ENCODE results near the gene KIRREL3. TPM values are rescaled to one million over a fixed set of nuclear protein-coding genes. Genes with fewer than 3 reads are reported as not detected.

The KIRREL3 gene
- total and polyA plus RNA-seq, 2 donors (not counting 3 experiments of a cell fraction or from before 2014, with no cell fraction given) = not detected

DNA sequence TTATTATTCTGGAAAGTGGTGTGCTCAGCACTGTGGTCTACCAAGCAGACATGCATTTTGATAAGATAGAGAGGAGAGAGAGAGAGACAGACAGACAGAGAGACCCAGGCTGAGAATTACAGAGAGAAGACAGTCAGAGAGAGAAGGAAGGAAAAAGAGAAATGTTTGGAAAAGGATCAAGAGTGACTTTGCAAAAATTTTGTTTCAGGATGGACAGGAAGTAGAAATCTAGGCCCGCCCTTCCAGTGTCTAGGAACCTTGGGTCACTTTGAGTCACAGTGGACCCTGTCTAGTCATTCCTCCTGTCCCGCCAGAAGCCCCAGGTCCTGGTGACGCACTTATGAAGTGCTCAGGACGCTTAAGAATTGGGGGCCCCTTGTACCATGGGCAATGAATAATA, 478.4 kb downstream of the KIRREL3 start:
- dilution Hi-C loops (cut with MboI; ENCODE audit: extremely low pct_ligation_motif_present, low sequenced_read_pairs) (no loop called here), intact Hi-C loops (cut with micrococcal nuclease) (no loop called here)
- H4K20me1 ChIP-seq (replicated peaks; ENCODE audit: control insufficient read depth, extremely low read depth, insufficient read depth, low read length) = no peaks in the 10 kb centered on the region
- H3K27ac ChIP-seq (ENCODE audit: insufficient read depth, low read depth, low read length) = no peak overlapping the region
- no TSS peak for BruUV-seq (replicated peaks)
- no peak overlapping the region for H2AFZ ChIP-seq (ENCODE audit: low read depth, low read length)
- DNase-seq (ENCODE audit: low read depth, low spot score) (no peak), FAIRE-seq (no peak)
- no peaks in the 10 kb centered on the region for H3K9me1 ChIP-seq (replicated peaks; ENCODE audit: control insufficient read depth, extremely low read depth, insufficient read depth, low read length)
- no peaks in the 10 kb centered on the region for H3K27me3 ChIP-seq (ENCODE audit: control insufficient read depth in 2 of 2, insufficient read depth in 2 of 2, low read length in 2 of 2)
- no peaks in the 10 kb centered on the region for H3K79me2 ChIP-seq (ENCODE audit: control insufficient read depth, insufficient read depth, low read length)
- H3K4me1 ChIP-seq (ENCODE audit: control insufficient read depth, extremely low read depth, insufficient read depth, low read length) = no peaks in the 10 kb centered on the region
- no peak for TF ChIP-seq EZH2 (IDR thresholded peaks at IDR 0.05; ENCODE audit: borderline replicate concordance, low read depth, low read length, severe bottlenecking)
- TF ChIP-seq FOS (IDR thresholded peaks at IDR 0.05; ENCODE audit: borderline replicate concordance, insufficient read depth, low read length) = no peak
- no peak for TF ChIP-seq POLR2AphosphoS5 (IDR thresholded peaks at IDR 0.05; ENCODE audit: insufficient read depth, low read depth, low read length)
- TF ChIP-seq POLR2A (IDR thresholded peaks at IDR 0.05; ENCODE audit: low read depth, low read length) = no peak
- TF ChIP-seq MYC (IDR thresholded peaks at IDR 0.05; ENCODE audit: low read depth, low read length) = no peak
- no peaks in the 10 kb centered on the region for H3K36me3 ChIP-seq (ENCODE audit: control insufficient read depth in 2 of 2, extremely low read depth in 1 of 2, insufficient read depth in 2 of 2, low read length in 2 of 2)
- no peak overlapping the region for H3K4me2 ChIP-seq (ENCODE audit: insufficient read depth, low read length)
- ChIA-PET POLR2A (no interaction called here), CTCF (no interaction called here)
- H3K4me3 ChIP-seq (replicated peaks in 1 of 3; ENCODE audit: insufficient read depth in 1 of 3, low read depth in 1 of 3, low read length in 3 of 3) = no peak overlapping the region
- no peaks in the 10 kb centered on the region for H3K9me3 ChIP-seq (replicated peaks; ENCODE audit: control insufficient read depth, insufficient read depth, low read length)
- H3K9ac ChIP-seq (replicated peaks; ENCODE audit: extremely low read depth, insufficient read depth, low read length) = no peak overlapping the region

DNA sequence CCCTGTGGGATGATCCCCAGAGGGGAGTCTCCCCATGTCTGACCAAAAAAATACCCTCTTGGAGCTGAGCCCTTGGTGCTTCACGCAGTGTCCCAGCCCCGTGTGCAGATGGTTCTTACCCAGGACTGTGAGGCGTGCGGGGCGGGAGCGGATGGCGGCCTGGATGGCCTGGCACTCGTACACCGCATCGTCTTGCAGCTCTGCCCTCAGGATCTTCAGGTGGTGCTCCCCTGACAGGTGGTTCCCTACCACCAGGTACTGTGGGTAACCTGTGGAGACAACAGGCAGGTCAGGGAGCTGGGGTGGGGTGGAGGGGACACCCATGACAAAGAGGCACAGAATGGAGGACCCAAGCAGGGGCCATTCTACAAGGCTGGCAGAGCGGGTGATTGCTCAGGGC, 479.4 kb downstream of the KIRREL3 start:
- H3K27ac ChIP-seq (ENCODE audit: insufficient read depth, low read depth, low read length) = no peak overlapping the region
- dilution Hi-C loops (cut with MboI; ENCODE audit: extremely low pct_ligation_motif_present, low sequenced_read_pairs) (no loop called here), intact Hi-C loops (cut with micrococcal nuclease) (no loop called here)
- no peak overlapping the region for H3K4me2 ChIP-seq (ENCODE audit: insufficient read depth, low read length)
- no peaks in the 10 kb centered on the region for H3K36me3 ChIP-seq (ENCODE audit: control insufficient read depth in 2 of 2, extremely low read depth in 1 of 2, insufficient read depth in 2 of 2, low read length in 2 of 2)
- FAIRE-seq (no peak), DNase-seq (ENCODE audit: low read depth, low spot score) (no peak)
- H3K79me2 ChIP-seq (ENCODE audit: control insufficient read depth, insufficient read depth, low read length) = no peaks in the 10 kb centered on the region
- no peak overlapping the region for H3K4me3 ChIP-seq (replicated peaks in 1 of 3; ENCODE audit: insufficient read depth in 1 of 3, low read depth in 1 of 3, low read length in 3 of 3)
- H3K27me3 ChIP-seq (ENCODE audit: control insufficient read depth in 2 of 2, insufficient read depth in 2 of 2, low read length in 2 of 2) = no peaks in the 10 kb centered on the region
- H3K9ac ChIP-seq (replicated peaks; ENCODE audit: extremely low read depth, insufficient read depth, low read length) = no peak overlapping the region
- no TSS peak for BruUV-seq (replicated peaks)
- POLR2A ChIA-PET = no interaction called here
- H3K9me1 ChIP-seq (replicated peaks; ENCODE audit: control insufficient read depth, extremely low read depth, insufficient read depth, low read length) = no peaks in the 10 kb centered on the region
- no peaks in the 10 kb centered on the region for H4K20me1 ChIP-seq (replicated peaks; ENCODE audit: control insufficient read depth, extremely low read depth, insufficient read depth, low read length)
- no peaks in the 10 kb centered on the region for H3K4me1 ChIP-seq (ENCODE audit: control insufficient read depth, extremely low read depth, insufficient read depth, low read length)
- TF ChIP-seq GATA2 (IDR thresholded peaks at IDR 0.05; ENCODE audit: insufficient read depth, insufficient read length, low read depth, low read length) (no peak), FOS (IDR thresholded peaks at IDR 0.05; ENCODE audit: borderline replicate concordance, insufficient read depth, low read length) (no peak), MYC (IDR thresholded peaks at IDR 0.05; ENCODE audit: low read depth, low read length) (no peak)
- TF ChIP-seq, protein P1, sequence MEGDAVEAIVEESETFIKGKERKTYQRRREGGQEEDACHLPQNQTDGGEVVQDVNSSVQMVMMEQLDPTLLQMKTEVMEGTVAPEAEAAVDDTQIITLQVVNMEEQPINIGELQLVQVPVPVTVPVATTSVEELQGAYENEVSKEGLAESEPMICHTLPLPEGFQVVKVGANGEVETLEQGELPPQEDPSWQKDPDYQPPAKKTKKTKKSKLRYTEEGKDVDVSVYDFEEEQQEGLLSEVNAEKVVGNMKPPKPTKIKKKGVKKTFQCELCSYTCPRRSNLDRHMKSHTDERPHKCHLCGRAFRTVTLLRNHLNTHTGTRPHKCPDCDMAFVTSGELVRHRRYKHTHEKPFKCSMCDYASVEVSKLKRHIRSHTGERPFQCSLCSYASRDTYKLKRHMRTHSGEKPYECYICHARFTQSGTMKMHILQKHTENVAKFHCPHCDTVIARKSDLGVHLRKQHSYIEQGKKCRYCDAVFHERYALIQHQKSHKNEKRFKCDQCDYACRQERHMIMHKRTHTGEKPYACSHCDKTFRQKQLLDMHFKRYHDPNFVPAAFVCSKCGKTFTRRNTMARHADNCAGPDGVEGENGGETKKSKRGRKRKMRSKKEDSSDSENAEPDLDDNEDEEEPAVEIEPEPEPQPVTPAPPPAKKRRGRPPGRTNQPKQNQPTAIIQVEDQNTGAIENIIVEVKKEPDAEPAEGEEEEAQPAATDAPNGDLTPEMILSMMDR (IDR thresholded peaks at IDR 0.05; ENCODE audit: extremely low read depth in 1 of 2, insufficient read depth in 1 of 2, low read depth in 1 of 2, low read length in 2 of 2) = no peak
- TF ChIP-seq, protein P2, sequence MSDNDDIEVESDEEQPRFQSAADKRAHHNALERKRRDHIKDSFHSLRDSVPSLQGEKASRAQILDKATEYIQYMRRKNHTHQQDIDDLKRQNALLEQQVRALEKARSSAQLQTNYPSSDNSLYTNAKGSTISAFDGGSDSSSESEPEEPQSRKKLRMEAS (IDR thresholded peaks at IDR 0.05; ENCODE audit: insufficient read depth, insufficient read length) = no peak
- no peaks in the 10 kb centered on the region for H3K9me3 ChIP-seq (replicated peaks; ENCODE audit: control insufficient read depth, insufficient read depth, low read length)
- H2AFZ ChIP-seq (ENCODE audit: low read depth, low read length) = no peak overlapping the region
- CTCF ChIA-PET = no interaction called here

All from endothelial cell of umbilical vein (primary cell).